HEK293 (cell line): ENCODE results near the gene PMEL.

ENCODE experiments used
- ZBTB48 ChIP-seq: fragments of 450-650 bp; formaldehyde crosslinking; IDR thresholded peaks from 2 replicates; pipeline ENCODE4 v1.5.1; 2016; ENCODE audit warnings: missing biosample characterization, missing genetic modification characterization
- ZNF121 ChIP-seq: fragments of 450-650 bp; formaldehyde crosslinking; IDR thresholded peaks from 2 replicates; pipeline ENCODE4 v1.5.1; 2016; ENCODE audit warnings: missing biosample characterization, missing genetic modification characterization
- ZNF239 ChIP-seq: fragments of 450-650 bp; formaldehyde crosslinking; IDR thresholded peaks from 2 replicates; pipeline ENCODE4 v1.5.1; 2016; ENCODE audit warnings: missing biosample characterization, missing genetic modification characterization
- ZNF660 ChIP-seq: fragments of 450-650 bp; IDR thresholded peaks from 2 replicates; pipeline ENCODE4 v1.5.1; 2018; ENCODE audit warnings: missing biosample characterization, mild to moderate bottlenecking, missing genetic modification characterization
- ZNF791 ChIP-seq: fragments of 450-650 bp; formaldehyde crosslinking; IDR thresholded peaks from 2 replicates; pipeline ENCODE4 v1.5.1; 2016; ENCODE audit warnings: missing biosample characterization, missing genetic modification characterization
- ZXDB ChIP-seq: fragments of 450-650 bp; formaldehyde crosslinking; IDR thresholded peaks from 2 replicates; pipeline ENCODE4 v1.5.1; 2016; ENCODE audit warnings: missing biosample characterization, missing genetic modification characterization
- TF ChIP-seq, protein P1 (sequence below): fragments of 450-650 bp; formaldehyde crosslinking; IDR thresholded peaks from 2 replicates; pipeline ENCODE4 v1.5.1; 2016; ENCODE audit warnings: missing biosample characterization, missing genetic modification characterization
- TF ChIP-seq, protein P2 (sequence below): fragments of 450-650 bp; formaldehyde crosslinking; IDR thresholded peaks from 2 replicates; pipeline ENCODE4 v1.5.1; 2016; ENCODE audit warnings: missing biosample characterization, missing genetic modification characterization, borderline replicate concordance
- TF ChIP-seq, protein P3 (sequence below): fragments of 450-650 bp; formaldehyde crosslinking; IDR thresholded peaks from 2 replicates; pipeline ENCODE4 v1.5.1; 2016; ENCODE audit warnings: missing biosample characterization, missing genetic modification characterization
- TF ChIP-seq, protein P4 (sequence below): fragments of 450-650 bp; formaldehyde crosslinking; IDR thresholded peaks from 2 replicates; pipeline ENCODE4 v1.5.1; 2016; ENCODE audit warnings: missing biosample characterization, missing genetic modification characterization
- TF ChIP-seq, protein P5 (sequence below): fragments of 450-650 bp; formaldehyde crosslinking; IDR thresholded peaks from 2 replicates; pipeline ENCODE4 v1.5.1; 2016; ENCODE audit warnings: missing biosample characterization, missing genetic modification characterization
- TF ChIP-seq, protein P6 (sequence below): fragments of 450-650 bp; formaldehyde crosslinking; IDR thresholded peaks from 2 replicates; pipeline ENCODE4 v1.5.1; 2016; ENCODE audit warnings: missing biosample characterization, missing genetic modification characterization

PMEL gene

DNA sequence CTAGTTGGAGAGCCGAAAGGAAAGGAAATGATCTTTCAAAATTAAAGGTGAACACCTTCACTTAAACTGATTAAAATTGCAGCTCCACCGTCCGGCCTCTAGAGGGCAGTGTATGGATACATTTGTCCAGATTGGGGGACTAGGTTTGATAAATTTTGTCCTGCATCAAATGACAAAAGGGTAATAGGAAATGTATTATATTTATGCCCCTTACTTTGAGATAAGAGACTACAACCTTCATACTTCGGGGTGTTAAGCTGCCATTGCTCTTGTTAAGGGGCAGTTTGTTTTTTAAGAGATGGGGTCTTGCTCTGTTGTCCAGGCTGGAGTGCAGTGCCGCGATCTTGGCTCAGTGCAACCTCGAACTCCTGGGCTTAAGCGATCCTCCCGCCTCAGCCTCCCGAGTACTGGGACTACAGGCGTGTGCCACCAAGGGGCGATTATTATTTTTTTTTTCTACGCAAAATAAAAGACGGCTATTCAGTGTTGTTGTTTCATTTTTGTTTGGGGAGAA, 30.4 kb upstream of the PMEL start (continued):
- TF ChIP-seq, protein P1, sequence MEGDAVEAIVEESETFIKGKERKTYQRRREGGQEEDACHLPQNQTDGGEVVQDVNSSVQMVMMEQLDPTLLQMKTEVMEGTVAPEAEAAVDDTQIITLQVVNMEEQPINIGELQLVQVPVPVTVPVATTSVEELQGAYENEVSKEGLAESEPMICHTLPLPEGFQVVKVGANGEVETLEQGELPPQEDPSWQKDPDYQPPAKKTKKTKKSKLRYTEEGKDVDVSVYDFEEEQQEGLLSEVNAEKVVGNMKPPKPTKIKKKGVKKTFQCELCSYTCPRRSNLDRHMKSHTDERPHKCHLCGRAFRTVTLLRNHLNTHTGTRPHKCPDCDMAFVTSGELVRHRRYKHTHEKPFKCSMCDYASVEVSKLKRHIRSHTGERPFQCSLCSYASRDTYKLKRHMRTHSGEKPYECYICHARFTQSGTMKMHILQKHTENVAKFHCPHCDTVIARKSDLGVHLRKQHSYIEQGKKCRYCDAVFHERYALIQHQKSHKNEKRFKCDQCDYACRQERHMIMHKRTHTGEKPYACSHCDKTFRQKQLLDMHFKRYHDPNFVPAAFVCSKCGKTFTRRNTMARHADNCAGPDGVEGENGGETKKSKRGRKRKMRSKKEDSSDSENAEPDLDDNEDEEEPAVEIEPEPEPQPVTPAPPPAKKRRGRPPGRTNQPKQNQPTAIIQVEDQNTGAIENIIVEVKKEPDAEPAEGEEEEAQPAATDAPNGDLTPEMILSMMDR (tag by site-specific recombination) = peak; percentile 62; the same call in 1 of the 2 replicates
- TF ChIP-seq, protein P2, sequence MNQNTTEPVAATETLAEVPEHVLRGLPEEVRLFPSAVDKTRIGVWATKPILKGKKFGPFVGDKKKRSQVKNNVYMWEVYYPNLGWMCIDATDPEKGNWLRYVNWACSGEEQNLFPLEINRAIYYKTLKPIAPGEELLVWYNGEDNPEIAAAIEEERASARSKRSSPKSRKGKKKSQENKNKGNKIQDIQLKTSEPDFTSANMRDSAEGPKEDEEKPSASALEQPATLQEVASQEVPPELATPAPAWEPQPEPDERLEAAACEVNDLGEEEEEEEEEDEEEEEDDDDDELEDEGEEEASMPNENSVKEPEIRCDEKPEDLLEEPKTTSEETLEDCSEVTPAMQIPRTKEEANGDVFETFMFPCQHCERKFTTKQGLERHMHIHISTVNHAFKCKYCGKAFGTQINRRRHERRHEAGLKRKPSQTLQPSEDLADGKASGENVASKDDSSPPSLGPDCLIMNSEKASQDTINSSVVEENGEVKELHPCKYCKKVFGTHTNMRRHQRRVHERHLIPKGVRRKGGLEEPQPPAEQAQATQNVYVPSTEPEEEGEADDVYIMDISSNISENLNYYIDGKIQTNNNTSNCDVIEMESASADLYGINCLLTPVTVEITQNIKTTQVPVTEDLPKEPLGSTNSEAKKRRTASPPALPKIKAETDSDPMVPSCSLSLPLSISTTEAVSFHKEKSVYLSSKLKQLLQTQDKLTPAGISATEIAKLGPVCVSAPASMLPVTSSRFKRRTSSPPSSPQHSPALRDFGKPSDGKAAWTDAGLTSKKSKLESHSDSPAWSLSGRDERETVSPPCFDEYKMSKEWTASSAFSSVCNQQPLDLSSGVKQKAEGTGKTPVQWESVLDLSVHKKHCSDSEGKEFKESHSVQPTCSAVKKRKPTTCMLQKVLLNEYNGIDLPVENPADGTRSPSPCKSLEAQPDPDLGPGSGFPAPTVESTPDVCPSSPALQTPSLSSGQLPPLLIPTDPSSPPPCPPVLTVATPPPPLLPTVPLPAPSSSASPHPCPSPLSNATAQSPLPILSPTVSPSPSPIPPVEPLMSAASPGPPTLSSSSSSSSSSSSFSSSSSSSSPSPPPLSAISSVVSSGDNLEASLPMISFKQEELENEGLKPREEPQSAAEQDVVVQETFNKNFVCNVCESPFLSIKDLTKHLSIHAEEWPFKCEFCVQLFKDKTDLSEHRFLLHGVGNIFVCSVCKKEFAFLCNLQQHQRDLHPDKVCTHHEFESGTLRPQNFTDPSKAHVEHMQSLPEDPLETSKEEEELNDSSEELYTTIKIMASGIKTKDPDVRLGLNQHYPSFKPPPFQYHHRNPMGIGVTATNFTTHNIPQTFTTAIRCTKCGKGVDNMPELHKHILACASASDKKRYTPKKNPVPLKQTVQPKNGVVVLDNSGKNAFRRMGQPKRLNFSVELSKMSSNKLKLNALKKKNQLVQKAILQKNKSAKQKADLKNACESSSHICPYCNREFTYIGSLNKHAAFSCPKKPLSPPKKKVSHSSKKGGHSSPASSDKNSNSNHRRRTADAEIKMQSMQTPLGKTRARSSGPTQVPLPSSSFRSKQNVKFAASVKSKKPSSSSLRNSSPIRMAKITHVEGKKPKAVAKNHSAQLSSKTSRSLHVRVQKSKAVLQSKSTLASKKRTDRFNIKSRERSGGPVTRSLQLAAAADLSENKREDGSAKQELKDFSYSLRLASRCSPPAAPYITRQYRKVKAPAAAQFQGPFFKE (tag by site-specific recombination) = no peak
- TF ChIP-seq ZNF121 (tag by site-specific recombination) (peak; percentile 100), ZBTB48 (0 out of 2 replicates have a peak, but pooled peaks have one; percentile 21), ZNF660 (peak; percentile 57; the same call in 1 of the 2 replicates), ZXDB (peak; percentile 20; the same call in 1 of the 2 replicates), ZNF239 (tag by site-specific recombination) (no peak), ZNF791 (tag by site-specific recombination) (no peak)
- TF ChIP-seq, protein P3, sequence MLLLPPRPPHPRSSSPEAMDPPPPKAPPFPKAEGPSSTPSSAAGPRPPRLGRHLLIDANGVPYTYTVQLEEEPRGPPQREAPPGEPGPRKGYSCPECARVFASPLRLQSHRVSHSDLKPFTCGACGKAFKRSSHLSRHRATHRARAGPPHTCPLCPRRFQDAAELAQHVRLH = 0 out of 2 replicates have a peak, but pooled peaks have one; percentile 44
- TF ChIP-seq, protein P4, sequence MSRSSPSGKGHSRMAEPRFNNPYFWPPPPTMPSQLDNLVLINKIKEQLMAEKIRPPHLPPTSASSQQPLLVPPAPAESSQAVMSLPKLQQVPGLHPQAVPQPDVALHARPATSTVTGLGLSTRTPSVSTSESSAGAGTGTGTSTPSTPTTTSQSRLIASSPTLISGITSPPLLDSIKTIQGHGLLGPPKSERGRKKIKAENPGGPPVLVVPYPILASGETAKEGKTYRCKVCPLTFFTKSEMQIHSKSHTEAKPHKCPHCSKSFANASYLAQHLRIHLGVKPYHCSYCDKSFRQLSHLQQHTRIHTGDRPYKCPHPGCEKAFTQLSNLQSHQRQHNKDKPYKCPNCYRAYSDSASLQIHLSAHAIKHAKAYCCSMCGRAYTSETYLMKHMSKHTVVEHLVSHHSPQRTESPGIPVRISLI = no peak
- TF ChIP-seq, protein P5, sequence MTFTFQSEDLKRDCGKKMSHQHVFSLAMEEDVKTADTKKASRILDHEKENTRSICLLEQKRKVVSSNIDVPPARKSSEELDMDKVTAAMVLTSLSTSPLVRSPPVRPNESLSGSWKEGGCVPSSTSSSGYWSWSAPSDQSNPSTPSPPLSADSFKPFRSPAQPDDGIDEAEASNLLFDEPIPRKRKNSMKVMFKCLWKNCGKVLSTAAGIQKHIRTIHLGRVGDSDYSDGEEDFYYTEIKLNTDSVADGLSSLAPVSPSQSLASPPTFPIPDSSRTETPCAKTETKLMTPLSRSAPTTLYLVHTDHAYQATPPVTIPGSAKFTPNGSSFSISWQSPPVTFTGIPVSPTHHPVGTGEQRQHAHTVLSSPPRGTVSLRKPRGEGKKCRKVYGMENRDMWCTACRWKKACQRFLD (tag by site-specific recombination) = no peak
- TF ChIP-seq, protein P6, sequence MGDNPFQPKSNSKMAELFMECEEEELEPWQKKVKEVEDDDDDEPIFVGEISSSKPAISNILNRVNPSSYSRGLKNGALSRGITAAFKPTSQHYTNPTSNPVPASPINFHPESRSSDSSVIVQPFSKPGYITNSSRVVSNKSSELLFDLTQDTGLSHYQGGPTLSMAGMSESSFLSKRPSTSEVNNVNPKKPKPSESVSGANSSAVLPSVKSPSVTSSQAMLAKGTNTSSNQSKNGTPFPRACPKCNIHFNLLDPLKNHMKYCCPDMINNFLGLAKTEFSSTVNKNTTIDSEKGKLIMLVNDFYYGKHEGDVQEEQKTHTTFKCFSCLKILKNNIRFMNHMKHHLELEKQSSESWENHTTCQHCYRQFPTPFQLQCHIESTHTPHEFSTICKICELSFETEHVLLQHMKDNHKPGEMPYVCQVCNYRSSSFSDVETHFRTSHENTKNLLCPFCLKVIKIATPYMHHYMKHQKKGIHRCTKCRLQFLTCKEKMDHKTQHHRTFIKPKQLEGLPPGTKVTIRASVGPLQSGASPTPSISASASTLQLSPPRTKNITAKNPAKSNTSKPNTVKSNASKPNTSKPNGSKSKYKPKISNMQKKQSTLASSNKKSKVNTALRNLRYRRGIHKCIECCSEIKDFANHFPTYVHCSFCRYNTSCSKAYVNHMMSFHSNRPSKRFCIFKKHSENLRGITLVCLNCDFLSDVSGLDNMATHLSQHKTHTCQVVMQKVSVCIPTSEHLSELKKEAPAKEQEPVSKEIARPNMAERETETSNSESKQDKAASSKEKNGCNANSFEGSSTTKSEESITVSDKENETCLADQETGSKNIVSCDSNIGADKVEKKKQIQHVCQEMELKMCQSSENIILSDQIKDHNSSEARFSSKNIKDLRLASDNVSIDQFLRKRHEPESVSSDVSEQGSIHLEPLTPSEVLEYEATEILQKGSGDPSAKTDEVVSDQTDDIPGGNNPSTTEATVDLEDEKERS (tag by site-specific recombination) = peak; percentile 40; the same call in 1 of the 2 replicates
